GM12878 (cell line): ENCODE measurements around the gene SLC1A1. TPM values are rescaled to one million over a fixed set of nuclear protein-coding genes. Genes with fewer than 3 reads are reported as not detected.

ENCODE experiments used
- ATAC-seq: fragments of 200-7000 bp; cut with Tn5 transposase; 3 replicates; pipeline ENCODE4 v1.9.1; 2020; ENCODE audit warnings: mild to moderate bottlenecking, moderate library complexity
- BruUV-seq: library from RNA; stranded (reverse); fragments of 400-500 nt; replicated peaks from 2 replicates; lab custom pipeline; 2021; lab: Mats Ljungman, UMichigan
- CTCF ChIA-PET: fragments of 300-600 bp; sonication (Branson Sonifier 250); formaldehyde crosslinking; extraction: SDS; loops from one replicate; lab custom pipeline; 2021; ENCODE audit warnings: inconsistent platforms; lab: Yijun Ruan, JAX
- POLR2A ChIA-PET: fragments of 350-600 bp; formaldehyde crosslinking; extraction: SDS; loops from one replicate; lab custom pipeline; 2021; ENCODE audit warnings: inconsistent platforms; lab: Charles Lee
- RAD21 ChIA-PET: fragments of 300-600 bp; sonication (Branson Sonifier 250); formaldehyde crosslinking; loops from one replicate; lab custom pipeline; 2023; ENCODE audit warnings: antibody characterized with exemption; ENCODE audit not compliant: unreplicated experiment; lab: Charles Lee
- SMC1A ChIA-PET: fragments of 300-600 bp; sonication (Branson Sonifier 250); formaldehyde crosslinking; loops from one replicate; lab custom pipeline; 2023; ENCODE audit not compliant: unreplicated experiment, uncharacterized antibody; lab: Charles Lee
- DNase-seq: peaks from one replicate; pipeline ENCODE4 v3.0.0-alpha.2; 2011; ENCODE audit warnings: low read depth, low spot score
- FAIRE-seq: peaks from 3 replicates; lab custom pipeline; 2011; peaks lifted over from hg19 to GRCh38; lab: Jason Lieb, UNC
- H2AFZ ChIP-seq: 2 replicates; pipeline ENCODE4 v1.6.0; 2011; ENCODE audit warnings: low read depth, low read length, control low read depth; ENCODE audit not compliant: control insufficient read depth
- H3K27ac ChIP-seq: 2 replicates; pipeline ENCODE4 v1.5.1; 2011; ENCODE audit warnings: control low read depth; ENCODE audit not compliant: control insufficient read depth, insufficient read depth
- H3K27me3 ChIP-seq, 2 experiments: replicated peaks in 1 of 2; 2 replicates each; pipeline versions ENCODE4 v1.6.0 to v1.6.1; 2011; ENCODE audit warnings: low read length in 1 of 2; ENCODE audit not compliant: control insufficient read depth in 2 of 2, insufficient read depth in 2 of 2
- H3K36me3 ChIP-seq, 2 experiments: 2 replicates each; pipeline ENCODE4 v1.5.1; 2011; ENCODE audit warnings: low read length in 1 of 2; ENCODE audit not compliant: control insufficient read depth in 2 of 2, insufficient read depth in 2 of 2
- H3K4me1 ChIP-seq: 2 replicates; pipeline ENCODE4 v1.6.1; 2011; ENCODE audit warnings: mild to moderate bottlenecking, low read length, moderate library complexity, mixed read lengths; ENCODE audit not compliant: control insufficient read depth, insufficient read depth
- H3K4me2 ChIP-seq: 2 replicates; pipeline ENCODE4 v1.6.0; 2011; ENCODE audit warnings: control low read depth; ENCODE audit not compliant: control insufficient read depth, insufficient read depth
- H3K4me3 ChIP-seq: fragments of 200-600 bp; sonication (generic); 2 replicates; pipeline ENCODE4 v1.5.1; 2016
- H3K79me2 ChIP-seq: 2 replicates; pipeline ENCODE4 v1.6.0; 2011; ENCODE audit warnings: low read length; ENCODE audit not compliant: control insufficient read depth, insufficient read depth
- H3K9ac ChIP-seq: 2 replicates; pipeline ENCODE4 v1.8.0; 2011; ENCODE audit warnings: low read length, control low read depth, mixed read lengths; ENCODE audit not compliant: control insufficient read depth, insufficient read depth
- H3K9me3 ChIP-seq: replicated peaks from 3 replicates; pipeline ENCODE4 v1.5.1; 2011; ENCODE audit warnings: mild to moderate bottlenecking, low read length; ENCODE audit not compliant: control insufficient read depth, insufficient read depth
- H4K20me1 ChIP-seq: 2 replicates; pipeline ENCODE4 v1.6.0; 2011; ENCODE audit not compliant: control insufficient read depth, insufficient read depth
- BMI1 ChIP-seq: fragments of 450-650 bp; IDR thresholded peaks from 2 replicates; pipeline ENCODE4 v1.6.1; 2016; ENCODE audit warnings: mild to moderate bottlenecking, moderate library complexity, borderline replicate concordance
- CHD2 ChIP-seq: IDR thresholded peaks from 2 replicates; pipeline ENCODE4 v1.6.1; 2011; ENCODE audit warnings: low read depth, low read length, improper control_type of control experiment, borderline replicate concordance
- CREB1 ChIP-seq: IDR thresholded peaks from 2 replicates; pipeline ENCODE4 v1.6.1; 2012; ENCODE audit warnings: low read depth, mild to moderate bottlenecking, inconsistent platforms
- EGR1 ChIP-seq, 2 experiments: IDR thresholded peaks; 1 replicate in 1 of 2; 2 replicates in 1 of 2; pipeline ENCODE4 v1.6.1; 2011 to 2012; ENCODE audit warnings: low read depth in 2 of 2, low read length in 2 of 2, borderline replicate concordance in 1 of 2, mild to moderate bottlenecking in 1 of 2, moderate library complexity in 1 of 2
- KLF5 ChIP-seq: fragments of 450-650 bp; IDR thresholded peaks from 2 replicates; pipeline ENCODE4 v1.6.1; 2014; ENCODE audit warnings: mild to moderate bottlenecking; ENCODE audit not compliant: partially characterized antibody
- LARP7 ChIP-seq: fragments of 450-650 bp; IDR thresholded peaks from 2 replicates; pipeline ENCODE4 v1.6.1; 2017; ENCODE audit warnings: mild to moderate bottlenecking
- MAX ChIP-seq: IDR thresholded peaks from 2 replicates; pipeline ENCODE4 v1.6.1; 2012; ENCODE audit warnings: low read depth, low read length, improper control_type of control experiment
- MLLT1 ChIP-seq: fragments of 450-650 bp; IDR thresholded peaks from 2 replicates; pipeline ENCODE4 v1.6.1; 2016; ENCODE audit warnings: mild to moderate bottlenecking
- NFYA ChIP-seq: IDR thresholded peaks from 2 replicates; pipeline ENCODE4 v1.6.1; 2011; ENCODE audit warnings: low read depth, mild to moderate bottlenecking, low read length, improper control_type of control experiment, borderline replicate concordance
- POLR2AphosphoS5 ChIP-seq: IDR thresholded peaks from 2 replicates; pipeline ENCODE4 v1.6.1; 2011; ENCODE audit warnings: mild to moderate bottlenecking, low read length, inconsistent platforms
- RCOR1 ChIP-seq: conservative IDR thresholded peaks from 2 replicates; pipeline ENCODE4 v1.6.1; 2012; ENCODE audit warnings: low read depth, low read length, improper control_type of control experiment
- SPI1 ChIP-seq: IDR thresholded peaks from 2 replicates; pipeline ENCODE4 v1.6.1; 2011; ENCODE audit warnings: low read depth, mild to moderate bottlenecking, low read length, moderate library complexity, borderline replicate concordance; ENCODE audit not compliant: insufficient read depth
- ZNF622 ChIP-seq: fragments of 450-650 bp; IDR thresholded peaks from 2 replicates; pipeline ENCODE4 v1.6.1; 2017; ENCODE audit warnings: mild to moderate bottlenecking, inconsistent platforms
- WGBS: methylation state at CpG from one replicate; pipeline ENCODE4 v1.1.6; 2016; ENCODE audit warnings: low lambda C conversion rate; ENCODE audit not compliant: insufficient replicate concordance, insufficient coverage; ENCODE audit errors: missing lambda C conversion rate; 5-methylcytosine and 5-hydroxymethylcytosine counted together
- in situ Hi-C: fragments of 300-500 bp; cut with MboI; formaldehyde crosslinking; loops from 9 replicates; pipeline ENCODE4 v1.14.3; 2018; ENCODE audit warnings: mixed read lengths
- intact Hi-C: fragments of 100-400 bp; cut with micrococcal nuclease; formaldehyde crosslinking; loops from one replicate; pipeline ENCODE4 v1.14.2; 2022; ENCODE audit not compliant: unreplicated experiment
- polyA plus RNA-seq, 11 experiments: library from polyadenylated mRNA; depleted of rRNA in 4 of 11; unstranded in 6 of 11; stranded (reverse) in 5 of 11; fragments of >200 nt; fragmentation: Nextera tagmentation in 4 of 11; fragmentation: Illumina TruSeq in 1 of 11; extraction: Ambion mirVana in 4 of 11; extraction: Trizol in 1 of 11; gene quantifications; 1 replicate in 1 of 11; 2 replicates in 10 of 11; pipeline versions ENCODE4 v1.2.1 to v1.2.3, GENCODE V29; 2011 to 2016; ENCODE audit warnings: inconsistent platforms in 2 of 11, missing spikeins in 2 of 11, low read depth in 1 of 11
- total RNA-seq, 4 experiments: library from RNA; depleted of rRNA in 3 of 4; stranded (reverse); fragments of >200 nt in 3 of 4; fragmentation: Illumina TruSeq in 1 of 4; extraction: Trizol in 1 of 4; gene quantifications; 2 replicates each; pipeline versions ENCODE4 v1.2.1 to v1.2.3, GENCODE V29; 2013 to 2021

SLC1A1 gene
- total and polyA plus RNA-seq, 10 of the 15 experiments (the other 5 are each of a cell fraction or from before 2014, with no cell fraction given) = 4.2 to 24.9 (median 18.3) TPM

- no peaks in the 10 kb centered on the region for H4K20me1 ChIP-seq
- ATAC-seq = no peak
- H3K4me1 ChIP-seq = peaks cover 14% of the 10 kb centered on the region
- H3K36me3 ChIP-seq = peaks cover 2 to 16% of the 10 kb centered on the region in 2 experiments
- no peak for FAIRE-seq
- no peak overlapping the region for H3K4me3 ChIP-seq
- H3K27me3 ChIP-seq = no peaks in the 10 kb centered on the region
- intact Hi-C loops (no loop called here), in situ Hi-C loops (no loop called here)
- 93% methylated on average over 8 of the region's 8 CpGs for WGBS
- H3K9me3 ChIP-seq = no peaks in the 10 kb centered on the region
- POLR2A ChIA-PET = no interaction called here
- CTCF ChIA-PET = no interaction called here
- no peaks in the 10 kb centered on the region for H3K79me2 ChIP-seq
- H2AFZ ChIP-seq = no peak overlapping the region
- H3K9ac ChIP-seq = no peak overlapping the region
- no peak overlapping the region for H3K4me2 ChIP-seq
- SMC1A ChIA-PET = no interaction called here
- DNase-seq = no peak
- RAD21 ChIA-PET = no interaction called here
- BruUV-seq = no TSS peak
- TF ChIP-seq MAX = no peak
- no peak for TF ChIP-seq LARP7
- H3K27ac ChIP-seq = no peak overlapping the region
Observed at GRCh38 chr9:4576448-4576847, 86.2 kb downstream of the SLC1A1 start.

GRCh38 chr9:4579001-4579400 lies 88.7 kb downstream of the SLC1A1 start:
- POLR2A ChIA-PET = no interaction called here
- ATAC-seq (no peak), FAIRE-seq (no peak), DNase-seq (no peak)
- Histone ChIP-seq H3K4me2 (no peak overlapping the region), H3K4me3 (no peak overlapping the region), H3K79me2 (no peaks in the 10 kb centered on the region), H3K27ac (no peak overlapping the region), H3K9ac (no peak overlapping the region), H3K27me3 (no peaks in the 10 kb centered on the region), H3K4me1 (peaks cover 13% of the 10 kb centered on the region), H4K20me1 (no peaks in the 10 kb centered on the region), H2AFZ (no peak overlapping the region), H3K9me3 (no peaks in the 10 kb centered on the region), H3K36me3 (peaks cover 2 to 6% of the 10 kb centered on the region in 2 experiments)
- CTCF ChIA-PET = no interaction called here
- 95% methylated on average over 2 of the region's 2 CpGs for WGBS
- BruUV-seq = no TSS peak
- in situ Hi-C loops = no loop called here
- TF ChIP-seq ZNF622 = no peak
- TF ChIP-seq CREB1 = no peak
- no peak for TF ChIP-seq RCOR1
- no peak for TF ChIP-seq LARP7
- TF ChIP-seq NFYA = no peak
- TF ChIP-seq SPI1 = no peak
- TF ChIP-seq BMI1 = no peak
- no peak for TF ChIP-seq CHD2
- TF ChIP-seq POLR2AphosphoS5 = no peak
- TF ChIP-seq KLF5 = no peak
- no peak for TF ChIP-seq MLLT1
- TF ChIP-seq EGR1 (IDR thresholded peaks at IDR 0.05; ENCODE audit: borderline replicate concordance in 1 of 2, low read depth in 2 of 2, low read length in 2 of 2) = no peak
- RAD21 ChIA-PET = interaction anchor here (0.6 kb wide), 1 partner anchor 77 kb away, joined by 3 read pairs; no protein-coding TSS in a partner anchor
- SMC1A ChIA-PET = interaction anchor here (1.3 kb wide), 1 partner anchor 29 kb away, joined by 3 read pairs; no protein-coding TSS in a partner anchor
- intact Hi-C loops = no loop called here
